HepG2 (cell line): ENCODE results near the gene YBX2. TPM values are rescaled to one million over a fixed set of nuclear protein-coding genes. Genes with fewer than 3 reads are reported as not detected.

ENCODE experiments used
- EP300 ChIP-seq, 3 experiments: sonication (generic) in 1 of 3; formaldehyde crosslinking in 1 of 3; IDR thresholded peaks; 2 replicates each; pipeline versions ENCODE4 v1.5.1 to v1.6.1; 2011 to 2020; ENCODE audit warnings: low read depth in 2 of 3, low read length in 2 of 3, borderline replicate concordance in 1 of 3, improper control_type of control experiment in 1 of 3, mild to moderate bottlenecking in 1 of 3, missing genetic modification reagents in 1 of 3, moderate library complexity in 1 of 3
- ERF ChIP-seq: IDR thresholded peaks from 2 replicates; pipeline ENCODE4 v1.6.1; 2018; ENCODE audit warnings: missing biosample characterization, missing genetic modification reagents
- FOXA1 ChIP-seq, 2 experiments: fragments of 450-650 bp in 1 of 2; sonication (generic) in 1 of 2; formaldehyde crosslinking in 1 of 2; IDR thresholded peaks; 2 replicates each; pipeline versions ENCODE4 v1.4.0 to v1.6.1; 2016 to 2020; ENCODE audit warnings: missing genetic modification reagents in 1 of 2
- KLF9 ChIP-seq: IDR thresholded peaks from 2 replicates; pipeline ENCODE4 v1.6.1; 2016; ENCODE audit warnings: low read depth
- SP1 ChIP-seq, 2 experiments: fragments of 450-650 bp in 1 of 2; sonication (generic) in 1 of 2; formaldehyde crosslinking in 1 of 2; IDR thresholded peaks; 2 replicates each; pipeline versions ENCODE4 v1.4.0 to v1.6.1; 2016 to 2020; ENCODE audit warnings: missing genetic modification reagents in 1 of 2
- SP140L ChIP-seq: sonication (generic); formaldehyde crosslinking; IDR thresholded peaks from 2 replicates; pipeline ENCODE4 v1.4.0; 2020; ENCODE audit warnings: missing genetic modification reagents, borderline replicate concordance
- SRSF9 ChIP-seq: fragments of 200-400 bp; formaldehyde crosslinking; IDR thresholded peaks from 2 replicates; pipeline ENCODE4 v1.6.1; 2018; ENCODE audit warnings: borderline replicate concordance, mild to moderate bottlenecking, low read depth, low read length; ENCODE audit not compliant: insufficient read depth, poor library complexity, severe bottlenecking
- U2AF2 ChIP-seq: fragments of 200-400 bp; formaldehyde crosslinking; IDR thresholded peaks from 2 replicates; pipeline ENCODE4 v1.6.1; 2017; ENCODE audit warnings: low read depth, mild to moderate bottlenecking, low read length
- ZBTB42 ChIP-seq: sonication (generic); formaldehyde crosslinking; IDR thresholded peaks from 2 replicates; pipeline ENCODE4 v1.5.0; 2020; ENCODE audit warnings: mild to moderate bottlenecking, missing genetic modification reagents
- ZKSCAN5 ChIP-seq: sonication (generic); formaldehyde crosslinking; IDR thresholded peaks from 2 replicates; pipeline ENCODE4 v1.5.1; 2020; ENCODE audit warnings: mild to moderate bottlenecking, missing genetic modification reagents
- ZNF205 ChIP-seq: IDR thresholded peaks from 2 replicates; pipeline ENCODE4 v1.6.1; 2018; ENCODE audit warnings: missing biosample characterization, missing genetic modification reagents
- ZNF230 ChIP-seq: sonication (generic); formaldehyde crosslinking; IDR thresholded peaks from 2 replicates; pipeline ENCODE4 v1.4.0; 2020; ENCODE audit warnings: mild to moderate bottlenecking, missing genetic modification reagents
- ZNF460 ChIP-seq: sonication (generic); formaldehyde crosslinking; IDR thresholded peaks from 2 replicates; pipeline ENCODE4 v1.5.1; 2020; ENCODE audit warnings: missing genetic modification reagents, mild to moderate bottlenecking, borderline replicate concordance
- ZNF605 ChIP-seq: sonication (generic); formaldehyde crosslinking; IDR thresholded peaks from 2 replicates; pipeline ENCODE4 v1.8.0; 2022; ENCODE audit warnings: mild to moderate bottlenecking, missing genetic modification reagents
- polyA plus RNA-seq, 8 experiments: library from polyadenylated mRNA; depleted of rRNA in 3 of 8; stranded (reverse) in 7 of 8; unstranded in 1 of 8; fragments of >200 nt; fragmentation: Illumina TruSeq in 4 of 8; extraction: Trizol in 4 of 8; gene quantifications; 2 replicates each; pipeline versions ENCODE4 v1.2.1 to v1.2.3, GENCODE V29; 2011 to 2016; ENCODE audit warnings: low read depth in 4 of 8, missing spikeins in 1 of 8, mixed read lengths in 1 of 8; ENCODE audit not compliant: insufficient read depth in 1 of 8
- total RNA-seq, 5 experiments: library from RNA; depleted of rRNA; stranded (reverse); fragments of >200 nt; fragmentation: Illumina TruSeq; extraction: Trizol; gene quantifications; 2 replicates each; pipeline ENCODE4 v1.2.3, GENCODE V29; 2016; ENCODE audit warnings: low read depth in 1 of 5
- TF ChIP-seq, protein P1 (sequence below): sonication (generic); formaldehyde crosslinking; IDR thresholded peaks from 2 replicates; pipeline ENCODE4 v1.4.0; 2020; ENCODE audit warnings: missing genetic modification reagents
- TF ChIP-seq, protein P2 (sequence below): sonication (generic); formaldehyde crosslinking; IDR thresholded peaks from 2 replicates; pipeline ENCODE4 v1.8.0; 2022; ENCODE audit warnings: mild to moderate bottlenecking, missing genetic modification reagents
- TF ChIP-seq, protein P3 (sequence below): sonication (generic); formaldehyde crosslinking; IDR thresholded peaks from 2 replicates; pipeline ENCODE4 v1.4.0; 2020; ENCODE audit warnings: missing genetic modification reagents, borderline replicate concordance
- TF ChIP-seq, protein P4 (sequence below): sonication (generic); formaldehyde crosslinking; IDR thresholded peaks from 2 replicates; pipeline ENCODE4 v1.4.0; 2020; ENCODE audit warnings: mild to moderate bottlenecking, missing genetic modification reagents

The YBX2 gene
- total and polyA plus RNA-seq, 2 of the 13 experiments (the other 11 are each of a cell fraction or from before 2014, with no cell fraction given) = 0.12 to 0.22 TPM

DNA sequence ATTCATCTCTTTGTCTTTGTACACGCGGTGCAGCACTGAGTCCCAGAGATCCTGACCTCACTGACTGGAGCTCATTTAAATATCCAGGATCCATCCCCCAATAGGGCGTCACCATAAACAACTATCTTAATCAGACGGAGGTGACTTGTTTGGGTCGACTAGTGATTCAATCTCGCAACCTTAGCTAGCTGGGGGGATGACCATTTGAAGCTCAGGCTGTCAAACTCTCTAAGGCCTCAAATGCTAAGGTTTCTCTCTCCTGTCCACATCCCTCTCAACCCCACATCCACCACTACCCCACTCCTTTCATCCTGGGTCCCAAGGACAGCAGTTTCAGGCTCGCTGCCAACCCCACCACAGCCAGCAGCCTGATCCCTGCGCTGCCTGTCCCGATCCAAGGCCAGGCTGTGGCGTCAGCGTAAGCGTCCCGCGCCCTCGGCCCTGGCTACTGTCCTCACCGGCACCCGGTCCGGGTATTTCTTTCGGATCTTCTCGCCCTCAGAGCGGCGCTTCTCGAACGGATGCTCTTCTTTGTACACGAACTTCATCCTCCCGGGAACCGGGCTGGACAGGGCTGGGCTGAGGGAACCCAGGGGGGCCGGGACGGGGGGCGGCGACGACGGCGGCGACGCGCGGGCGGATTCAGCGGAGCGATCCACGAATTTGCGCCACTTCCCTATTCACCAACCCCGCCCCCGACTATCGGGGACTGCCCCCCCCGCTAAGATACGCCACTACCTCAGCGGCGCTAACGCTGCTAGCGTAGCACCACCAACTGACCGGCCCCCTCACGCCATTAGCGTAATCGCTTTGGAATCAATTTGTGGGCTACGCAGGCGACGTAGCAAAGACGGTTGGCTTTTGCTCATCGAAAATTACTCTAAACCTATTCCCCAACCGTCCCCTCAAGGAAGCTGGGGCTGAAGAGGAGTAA is 52.4 kb downstream of the YBX2 start, which contains the start of gene GABARAP (continued):
- TF ChIP-seq, protein P1, sequence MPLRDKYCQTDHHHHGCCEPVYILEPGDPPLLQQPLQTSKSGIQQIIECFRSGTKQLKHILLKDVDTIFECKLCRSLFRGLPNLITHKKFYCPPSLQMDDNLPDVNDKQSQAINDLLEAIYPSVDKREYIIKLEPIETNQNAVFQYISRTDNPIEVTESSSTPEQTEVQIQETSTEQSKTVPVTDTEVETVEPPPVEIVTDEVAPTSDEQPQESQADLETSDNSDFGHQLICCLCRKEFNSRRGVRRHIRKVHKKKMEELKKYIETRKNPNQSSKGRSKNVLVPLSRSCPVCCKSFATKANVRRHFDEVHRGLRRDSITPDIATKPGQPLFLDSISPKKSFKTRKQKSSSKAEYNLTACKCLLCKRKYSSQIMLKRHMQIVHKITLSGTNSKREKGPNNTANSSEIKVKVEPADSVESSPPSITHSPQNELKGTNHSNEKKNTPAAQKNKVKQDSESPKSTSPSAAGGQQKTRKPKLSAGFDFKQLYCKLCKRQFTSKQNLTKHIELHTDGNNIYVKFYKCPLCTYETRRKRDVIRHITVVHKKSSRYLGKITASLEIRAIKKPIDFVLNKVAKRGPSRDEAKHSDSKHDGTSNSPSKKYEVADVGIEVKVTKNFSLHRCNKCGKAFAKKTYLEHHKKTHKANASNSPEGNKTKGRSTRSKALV = no peak
- TF ChIP-seq ZNF205 (no peak), SP140L (no peak), ZNF605 (CRISPR knock-in tag) (no peak; the same call in 1 of the 2 replicates), SRSF9 (no peak), U2AF2 (peak; percentile 71; the same call in 1 of the 2 replicates), EP300 (IDR thresholded peaks at IDR 0.05; ENCODE audit: low read depth in 2 of 2, low read length in 2 of 2) (no peak; a peak in 1 of 4 replicates), EP300 (CRISPR knock-in tag; IDR thresholded peaks at IDR 0.05; ENCODE audit: borderline replicate concordance) (no peak), ZNF460 (CRISPR knock-in tag) (no peak), SP1 (IDR thresholded peaks at IDR 0.05) (no peak), SP1 (CRISPR knock-in tag; IDR thresholded peaks at IDR 0.05) (peak; percentile 63), KLF9 (CRISPR knock-in tag) (no peak), FOXA1 (IDR thresholded peaks at IDR 0.05) (no peak), FOXA1 (CRISPR knock-in tag; IDR thresholded peaks at IDR 0.05) (no peak), ERF (CRISPR knock-in tag) (no peak), ZKSCAN5 (no peak), ZBTB42 (CRISPR knock-in tag) (no peak), ZNF230 (CRISPR knock-in tag) (no peak)
- TF ChIP-seq, protein P2, sequence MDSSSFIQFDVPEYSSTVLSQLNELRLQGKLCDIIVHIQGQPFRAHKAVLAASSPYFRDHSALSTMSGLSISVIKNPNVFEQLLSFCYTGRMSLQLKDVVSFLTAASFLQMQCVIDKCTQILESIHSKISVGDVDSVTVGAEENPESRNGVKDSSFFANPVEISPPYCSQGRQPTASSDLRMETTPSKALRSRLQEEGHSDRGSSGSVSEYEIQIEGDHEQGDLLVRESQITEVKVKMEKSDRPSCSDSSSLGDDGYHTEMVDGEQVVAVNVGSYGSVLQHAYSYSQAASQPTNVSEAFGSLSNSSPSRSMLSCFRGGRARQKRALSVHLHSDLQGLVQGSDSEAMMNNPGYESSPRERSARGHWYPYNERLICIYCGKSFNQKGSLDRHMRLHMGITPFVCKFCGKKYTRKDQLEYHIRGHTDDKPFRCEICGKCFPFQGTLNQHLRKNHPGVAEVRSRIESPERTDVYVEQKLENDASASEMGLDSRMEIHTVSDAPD = no peak
- TF ChIP-seq, protein P3, sequence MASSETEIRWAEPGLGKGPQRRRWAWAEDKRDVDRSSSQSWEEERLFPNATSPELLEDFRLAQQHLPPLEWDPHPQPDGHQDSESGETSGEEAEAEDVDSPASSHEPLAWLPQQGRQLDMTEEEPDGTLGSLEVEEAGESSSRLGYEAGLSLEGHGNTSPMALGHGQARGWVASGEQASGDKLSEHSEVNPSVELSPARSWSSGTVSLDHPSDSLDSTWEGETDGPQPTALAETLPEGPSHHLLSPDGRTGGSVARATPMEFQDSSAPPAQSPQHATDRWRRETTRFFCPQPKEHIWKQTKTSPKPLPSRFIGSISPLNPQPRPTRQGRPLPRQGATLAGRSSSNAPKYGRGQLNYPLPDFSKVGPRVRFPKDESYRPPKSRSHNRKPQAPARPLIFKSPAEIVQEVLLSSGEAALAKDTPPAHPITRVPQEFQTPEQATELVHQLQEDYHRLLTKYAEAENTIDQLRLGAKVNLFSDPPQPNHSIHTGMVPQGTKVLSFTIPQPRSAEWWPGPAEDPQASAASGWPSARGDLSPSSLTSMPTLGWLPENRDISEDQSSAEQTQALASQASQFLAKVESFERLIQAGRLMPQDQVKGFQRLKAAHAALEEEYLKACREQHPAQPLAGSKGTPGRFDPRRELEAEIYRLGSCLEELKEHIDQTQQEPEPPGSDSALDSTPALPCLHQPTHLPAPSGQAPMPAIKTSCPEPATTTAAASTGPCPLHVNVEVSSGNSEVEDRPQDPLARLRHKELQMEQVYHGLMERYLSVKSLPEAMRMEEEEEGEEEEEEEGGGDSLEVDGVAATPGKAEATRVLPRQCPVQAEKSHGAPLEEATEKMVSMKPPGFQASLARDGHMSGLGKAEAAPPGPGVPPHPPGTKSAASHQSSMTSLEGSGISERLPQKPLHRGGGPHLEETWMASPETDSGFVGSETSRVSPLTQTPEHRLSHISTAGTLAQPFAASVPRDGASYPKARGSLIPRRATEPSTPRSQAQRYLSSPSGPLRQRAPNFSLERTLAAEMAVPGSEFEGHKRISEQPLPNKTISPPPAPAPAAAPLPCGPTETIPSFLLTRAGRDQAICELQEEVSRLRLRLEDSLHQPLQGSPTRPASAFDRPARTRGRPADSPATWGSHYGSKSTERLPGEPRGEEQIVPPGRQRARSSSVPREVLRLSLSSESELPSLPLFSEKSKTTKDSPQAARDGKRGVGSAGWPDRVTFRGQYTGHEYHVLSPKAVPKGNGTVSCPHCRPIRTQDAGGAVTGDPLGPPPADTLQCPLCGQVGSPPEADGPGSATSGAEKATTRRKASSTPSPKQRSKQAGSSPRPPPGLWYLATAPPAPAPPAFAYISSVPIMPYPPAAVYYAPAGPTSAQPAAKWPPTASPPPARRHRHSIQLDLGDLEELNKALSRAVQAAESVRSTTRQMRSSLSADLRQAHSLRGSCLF = no peak
- TF ChIP-seq, protein P4, sequence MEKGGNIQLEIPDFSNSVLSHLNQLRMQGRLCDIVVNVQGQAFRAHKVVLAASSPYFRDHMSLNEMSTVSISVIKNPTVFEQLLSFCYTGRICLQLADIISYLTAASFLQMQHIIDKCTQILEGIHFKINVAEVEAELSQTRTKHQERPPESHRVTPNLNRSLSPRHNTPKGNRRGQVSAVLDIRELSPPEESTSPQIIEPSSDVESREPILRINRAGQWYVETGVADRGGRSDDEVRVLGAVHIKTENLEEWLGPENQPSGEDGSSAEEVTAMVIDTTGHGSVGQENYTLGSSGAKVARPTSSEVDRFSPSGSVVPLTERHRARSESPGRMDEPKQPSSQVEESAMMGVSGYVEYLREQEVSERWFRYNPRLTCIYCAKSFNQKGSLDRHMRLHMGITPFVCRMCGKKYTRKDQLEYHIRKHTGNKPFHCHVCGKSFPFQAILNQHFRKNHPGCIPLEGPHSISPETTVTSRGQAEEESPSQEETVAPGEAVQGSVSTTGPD (CRISPR knock-in tag) = no peak
